SH-SY5Y (cell line): Measurements from ENCODE around the gene BICDL2.

ENCODE experiments used
- GATA2 ChIP-seq: IDR thresholded peaks from 2 replicates; pipeline ENCODE4 v1.6.1; 2011; ENCODE audit warnings: mild to moderate bottlenecking, low read depth, low read length
- GATA3 ChIP-seq: IDR thresholded peaks from 2 replicates; pipeline ENCODE4 v1.6.1; 2011; ENCODE audit warnings: low read depth, mild to moderate bottlenecking, low read length, moderate library complexity

DNA sequence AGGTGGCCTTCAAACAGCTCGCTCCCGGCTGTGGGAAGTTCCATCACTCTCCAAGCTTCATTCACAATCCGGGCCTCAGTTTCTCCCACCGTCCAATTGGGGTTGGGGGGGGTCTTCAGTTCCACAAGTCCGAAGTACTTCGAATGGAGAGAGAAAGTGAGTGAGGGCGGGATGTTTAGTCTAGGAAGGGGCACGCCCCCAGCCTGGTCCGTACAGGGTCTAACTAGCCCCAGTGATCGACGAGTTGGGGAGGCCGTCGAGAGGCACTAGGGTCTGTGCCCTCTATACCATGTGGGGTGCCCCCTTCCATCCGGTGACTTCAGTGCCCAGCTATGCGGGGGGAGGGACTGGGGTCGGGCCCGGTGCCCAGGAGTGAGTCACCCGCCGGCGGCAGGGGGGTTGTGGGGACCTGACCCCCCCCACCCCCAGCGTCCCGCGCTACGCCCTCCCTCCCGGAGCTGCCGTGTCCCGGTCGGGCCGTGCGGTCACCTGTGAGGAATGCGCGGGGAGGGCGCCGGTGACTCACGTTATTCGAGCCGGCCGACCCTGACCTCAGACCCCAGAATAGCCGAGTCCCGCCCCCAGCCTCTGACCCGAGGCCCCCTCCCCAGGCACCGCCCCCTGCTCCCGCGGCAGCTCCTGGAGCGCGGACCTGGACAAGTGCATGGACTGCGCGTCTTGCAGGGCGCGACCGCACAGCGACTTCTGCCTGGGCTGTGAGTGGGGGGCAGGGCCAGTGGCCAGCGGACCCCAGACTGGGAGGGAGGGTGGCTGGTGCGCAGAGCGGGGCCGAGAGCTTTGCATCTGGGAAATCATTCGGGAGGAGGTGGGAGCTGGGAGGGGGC, 15.9 kb downstream of the BICDL2 start:
- TF ChIP-seq GATA2 (no peak), GATA3 (no peak)
